ENCODE data around the gene PACS2.
"Not testable (repeated sequence)": the region's sequence is repeated elsewhere in the genome, so short reads cannot be mapped to it uniquely, and the experiment has no call there.

Gene PACS2

DNA sequence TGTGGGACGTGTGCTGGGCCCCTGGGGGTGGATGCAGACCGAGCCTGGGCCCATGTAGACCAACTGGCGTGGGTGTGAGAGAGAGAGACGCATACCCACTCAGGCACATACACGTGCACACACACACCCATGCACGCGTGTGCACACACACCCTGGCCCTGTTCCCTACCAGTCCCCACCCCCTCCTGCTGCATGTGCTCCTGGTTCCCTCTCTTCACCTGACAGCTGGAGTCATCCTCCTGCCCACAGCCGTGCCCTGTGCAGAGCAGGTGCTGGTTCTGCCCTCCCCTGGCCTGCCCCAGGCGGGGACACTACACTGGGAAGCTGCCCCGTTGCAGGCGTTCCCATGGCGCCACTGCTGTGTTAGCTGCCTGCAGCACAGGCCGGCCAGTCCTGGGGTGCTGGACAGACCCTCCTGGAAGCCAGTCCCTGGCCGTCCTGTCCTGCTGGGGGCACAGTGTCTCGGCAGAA lies 18.5 kb downstream of the PACS2 start:
- no peak for DNase-seq (ENCODE audit: low read depth in 2 of 2)

DNA sequence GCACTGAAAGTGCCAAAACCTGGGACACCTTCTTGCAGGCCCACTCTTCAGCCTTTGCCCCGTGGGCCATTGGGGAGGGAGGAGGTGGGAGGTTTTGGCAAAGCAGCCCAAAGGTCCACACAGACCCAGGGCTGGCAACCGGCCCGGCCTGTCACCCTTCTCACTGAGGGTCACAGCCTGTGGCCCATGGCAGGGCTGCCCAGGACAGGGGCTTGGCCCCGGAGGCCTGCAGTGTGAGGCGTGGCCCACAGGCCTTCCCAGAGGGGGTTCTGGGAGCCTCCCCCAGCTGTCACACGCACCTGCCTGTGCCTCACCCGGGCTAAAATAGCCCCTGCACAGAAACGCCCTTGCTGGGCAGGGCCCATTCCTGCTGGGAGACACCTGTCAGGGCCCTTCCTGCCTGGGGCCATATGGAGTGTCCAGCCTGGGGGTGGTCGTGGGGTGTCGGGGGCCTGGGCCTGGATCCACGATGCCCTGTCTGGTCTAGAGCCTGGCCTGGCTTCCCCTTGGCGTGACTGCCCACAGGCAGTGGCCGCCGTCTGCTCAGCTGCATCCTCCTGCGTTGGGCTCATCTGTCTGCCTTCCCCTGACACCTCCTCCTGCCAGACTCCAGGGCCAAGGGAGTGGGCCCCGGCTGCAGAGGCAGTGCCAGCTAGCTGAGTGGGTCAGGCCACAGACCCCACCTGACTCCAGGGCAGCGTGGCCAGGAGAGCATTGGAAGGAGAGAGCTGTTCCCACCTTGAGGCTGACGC lies 19.2 kb downstream of the PACS2 start:
- no peak for DNase-seq (ENCODE audit: low read depth in 2 of 2)

DNA sequence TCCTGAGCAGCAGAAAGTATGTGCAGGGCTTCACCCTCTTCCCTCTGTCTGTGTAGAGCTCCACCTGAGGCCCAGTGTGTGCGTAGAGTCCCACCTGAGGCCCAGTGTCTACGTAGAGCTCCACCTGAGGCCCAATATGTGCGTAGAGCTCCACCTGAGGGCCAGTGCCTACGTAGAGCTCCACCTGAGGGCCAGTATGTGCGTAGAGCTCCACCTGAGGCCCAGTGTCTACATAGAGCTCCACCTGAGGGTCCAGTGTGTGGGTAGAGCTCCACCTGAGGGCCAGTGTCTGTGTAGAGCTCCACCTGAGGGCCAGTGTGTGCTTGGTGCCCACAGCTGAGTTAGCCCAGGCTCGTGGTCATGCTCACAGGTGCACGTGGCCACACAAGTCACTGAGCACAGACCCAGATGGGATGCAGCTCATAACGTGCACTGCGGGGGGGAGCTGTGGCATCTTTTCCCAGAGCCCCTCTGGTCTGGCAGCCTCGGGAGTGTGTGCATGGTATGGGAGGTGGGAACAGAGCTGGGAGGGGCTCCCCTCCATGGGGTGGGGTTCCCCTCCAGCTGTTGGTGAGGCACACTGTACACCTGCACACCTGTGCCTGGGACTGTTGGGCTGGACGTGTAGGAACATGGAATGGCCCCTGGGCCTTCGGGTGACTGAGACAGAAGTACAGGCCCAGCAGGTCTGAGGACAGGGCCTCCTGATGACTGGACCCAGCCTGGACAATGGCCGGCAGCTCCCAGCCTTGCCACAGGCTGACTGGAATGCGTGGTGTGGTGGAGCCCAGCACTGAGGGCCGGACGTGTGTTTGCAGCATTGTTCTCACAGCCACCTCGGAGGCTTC lies 20.1 kb downstream of the PACS2 start:
- DNase-seq (ENCODE audit: low read depth in 2 of 2), result no peak

DNA sequence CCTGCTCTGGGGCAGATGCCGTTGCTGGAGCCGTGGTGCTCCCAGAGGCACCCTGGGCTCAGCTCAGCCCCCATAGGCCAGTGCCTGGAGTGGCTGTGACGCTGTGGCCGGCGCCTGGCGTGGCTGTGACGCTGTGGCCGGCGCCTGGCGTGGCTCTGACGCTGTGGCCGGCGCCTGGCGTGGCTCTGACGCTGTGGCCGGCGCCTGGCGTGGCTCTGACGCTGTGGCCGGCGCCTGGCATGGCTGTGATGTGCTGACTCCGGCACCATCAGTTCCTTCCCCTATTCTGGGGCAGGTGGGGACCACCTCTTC lies 20.6 kb downstream of the PACS2 start:
- not testable (repeated sequence) for DNase-seq (ENCODE audit: low read depth in 2 of 2)

DNA sequence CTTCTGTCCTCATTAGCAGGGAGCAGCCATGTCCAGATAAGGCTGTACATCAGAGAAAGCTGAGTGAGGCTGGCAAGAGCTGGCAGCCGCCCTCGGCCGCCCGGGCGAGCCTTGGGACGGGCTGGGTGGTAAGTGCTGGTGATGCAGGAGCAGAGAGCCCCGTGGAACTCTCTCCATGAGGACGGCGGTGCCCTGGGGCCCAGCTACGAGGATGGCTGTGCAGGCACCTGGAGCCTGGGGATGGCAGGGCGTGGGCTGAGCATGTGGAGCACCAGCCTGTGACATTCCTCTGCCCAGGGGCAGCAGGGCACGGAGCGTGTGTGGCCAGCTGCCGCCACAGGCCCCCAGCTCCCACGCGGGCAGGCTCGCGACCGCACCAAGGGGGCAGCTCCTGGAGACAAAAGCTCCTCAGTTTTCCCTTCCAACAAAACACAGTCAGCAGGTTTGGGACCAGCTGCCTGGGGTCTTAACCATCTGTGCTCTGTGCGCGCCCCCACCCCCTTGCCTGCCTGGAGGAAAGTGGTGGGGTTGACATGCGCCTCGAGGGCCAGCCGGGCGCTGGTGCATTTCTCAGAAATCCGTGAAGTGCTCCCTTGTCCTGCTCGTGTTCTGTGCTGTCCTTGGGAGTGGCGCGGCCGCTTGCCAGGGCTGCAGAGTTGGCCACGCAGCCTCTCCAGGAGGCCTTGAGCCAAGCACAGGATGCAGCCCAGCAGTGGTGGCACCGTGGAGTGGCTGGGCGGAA lies 21.4 kb downstream of the PACS2 start:
- no peak for DNase-seq (ENCODE audit: low read depth in 2 of 2)

DNA sequence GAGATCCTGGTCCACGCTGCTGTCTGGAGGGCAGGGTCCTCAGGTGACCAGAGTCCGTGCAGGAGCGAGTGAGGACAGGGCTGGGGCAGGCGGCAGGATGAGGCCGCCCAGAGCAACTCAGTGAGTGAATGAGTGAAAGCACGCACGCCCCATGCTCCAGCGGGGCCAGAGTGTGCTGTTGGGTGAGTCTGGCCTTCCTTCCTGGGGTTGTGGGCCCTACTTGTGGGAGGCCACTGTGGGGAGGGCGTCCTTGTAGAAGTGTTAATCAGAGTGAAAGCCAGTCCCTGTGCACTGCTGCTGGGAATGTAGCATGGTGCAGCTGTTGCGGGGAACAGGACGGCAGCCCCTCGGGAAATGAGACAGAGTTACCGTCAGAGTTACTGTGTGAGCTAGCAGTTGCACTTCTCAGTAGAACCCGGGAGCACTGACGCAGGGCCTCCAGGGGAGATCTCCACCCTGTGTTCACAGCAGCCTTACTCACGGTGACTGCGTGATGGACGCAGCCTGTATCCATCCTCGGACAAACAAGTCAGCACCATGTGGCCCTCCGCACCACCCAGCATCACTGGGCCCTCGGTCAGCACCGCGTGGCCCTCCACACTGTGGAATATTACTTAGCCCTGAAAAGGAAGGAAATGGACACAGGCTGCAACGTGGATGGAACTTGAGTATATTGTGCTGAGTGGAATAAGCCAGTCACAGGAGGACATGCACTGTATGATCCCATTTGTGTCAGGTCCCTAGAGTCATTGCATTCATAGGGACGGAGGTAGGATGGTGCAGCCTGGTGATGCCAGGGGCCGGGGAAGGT lies 22.1 kb downstream of the PACS2 start:
- no peak for DNase-seq (ENCODE audit: low read depth in 2 of 2)

DNA sequence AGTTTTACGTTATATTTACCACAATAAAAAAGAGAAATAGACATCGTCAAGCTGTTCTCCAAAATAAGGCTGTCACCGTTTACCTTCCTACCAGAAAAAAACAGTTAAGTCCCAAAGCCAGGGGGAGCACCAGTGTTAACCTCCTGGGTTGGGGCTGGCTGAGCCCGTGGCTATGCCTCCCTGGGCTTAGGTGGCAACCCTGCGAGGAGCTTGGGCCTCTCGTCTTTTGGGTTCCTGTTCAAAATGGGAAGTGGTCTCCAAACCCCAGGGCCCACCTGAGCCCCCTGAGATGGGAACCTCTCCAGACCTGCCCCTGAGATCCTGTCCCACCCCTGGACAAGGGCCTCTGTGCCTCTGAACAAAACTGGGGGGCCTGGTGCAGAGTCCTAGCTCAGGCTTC lies 22.9 kb downstream of the PACS2 start:
- DNase-seq (ENCODE audit: low read depth in 2 of 2), result no peak

DNA sequence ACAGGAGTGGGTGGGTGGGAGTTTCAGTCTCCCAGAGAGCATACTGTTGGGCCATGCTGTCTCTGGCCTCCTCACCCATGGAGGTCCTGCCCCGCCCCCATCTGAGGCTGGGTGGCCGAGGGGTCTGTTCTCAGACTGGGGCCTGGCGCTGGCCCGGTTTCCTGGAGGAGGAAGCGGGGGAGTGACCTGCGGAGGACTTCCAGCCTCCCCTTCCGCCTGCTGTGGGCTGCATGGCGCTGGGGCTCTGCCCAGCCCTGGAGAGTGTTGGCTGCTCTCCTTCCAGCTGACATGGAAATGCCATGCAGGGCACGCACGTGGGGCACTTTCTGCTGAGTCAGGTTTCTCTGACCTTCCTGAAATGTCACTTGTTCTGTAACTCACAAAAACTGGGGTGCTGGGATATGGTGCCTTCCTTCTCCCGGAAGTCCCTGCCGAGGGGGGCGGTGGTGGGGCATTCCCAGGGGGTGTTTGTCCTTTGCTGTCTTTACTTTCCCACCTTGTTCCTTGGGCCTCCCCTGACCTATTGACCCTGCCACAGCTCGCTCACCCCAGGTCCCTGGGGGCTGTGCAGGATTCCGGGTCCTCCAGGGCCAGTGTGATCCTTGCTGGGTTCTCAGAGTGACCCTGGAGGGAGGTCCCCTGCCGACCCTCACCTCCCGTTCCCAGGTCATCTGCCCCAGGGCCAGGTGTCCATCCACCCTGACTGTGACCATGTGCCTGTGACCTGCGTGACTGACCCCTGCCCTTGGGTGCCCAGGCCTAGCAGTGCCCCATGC lies 23.6 kb downstream of the PACS2 start:
- no peak for DNase-seq (ENCODE audit: low read depth in 2 of 2)

DNA sequence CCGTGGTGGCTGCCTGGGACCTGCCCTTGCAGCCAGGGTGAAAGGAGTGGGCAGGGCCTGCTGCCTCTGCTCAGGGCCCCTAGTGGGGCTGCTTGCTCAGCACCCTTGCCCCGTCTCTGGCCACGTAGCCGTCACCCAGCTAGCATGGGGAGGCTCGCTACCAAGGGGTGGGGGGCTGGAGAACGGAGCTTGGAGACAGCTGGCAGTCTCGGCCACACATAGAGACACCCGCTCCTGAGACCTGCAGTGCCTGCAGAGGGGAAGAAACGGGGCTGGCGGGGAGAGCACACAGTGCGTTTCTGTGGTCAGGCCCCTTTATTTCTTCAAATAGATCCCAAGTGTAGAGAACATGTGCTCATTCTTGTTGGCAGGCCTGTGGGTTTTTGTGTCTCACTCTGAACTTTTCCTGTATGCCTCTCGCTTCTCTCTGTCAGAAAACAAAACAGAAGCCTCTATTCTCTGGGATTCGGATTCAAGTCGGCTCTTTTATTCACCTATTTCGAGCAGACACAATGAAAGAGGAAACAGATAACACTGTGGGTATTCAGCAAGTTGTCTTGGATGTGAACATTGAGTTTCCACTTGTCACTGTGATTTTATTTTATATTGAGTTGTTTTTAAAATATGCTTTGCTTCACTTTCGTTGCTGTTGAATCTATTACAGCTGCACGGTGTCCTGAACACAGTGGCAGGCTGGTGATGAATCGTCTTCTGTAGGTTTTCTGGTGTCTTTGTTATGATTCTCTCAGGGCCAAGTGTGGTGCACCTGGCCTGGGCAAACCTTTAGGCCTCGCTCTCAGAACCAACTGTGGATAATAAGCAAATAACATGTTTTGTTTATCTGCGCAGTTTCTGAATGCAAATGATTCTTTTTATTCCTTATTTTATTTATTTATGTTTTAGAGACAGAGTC lies 26.5 kb downstream of the PACS2 start:
- DNase-seq (ENCODE audit: low read depth in 2 of 2), result no peak

DNA sequence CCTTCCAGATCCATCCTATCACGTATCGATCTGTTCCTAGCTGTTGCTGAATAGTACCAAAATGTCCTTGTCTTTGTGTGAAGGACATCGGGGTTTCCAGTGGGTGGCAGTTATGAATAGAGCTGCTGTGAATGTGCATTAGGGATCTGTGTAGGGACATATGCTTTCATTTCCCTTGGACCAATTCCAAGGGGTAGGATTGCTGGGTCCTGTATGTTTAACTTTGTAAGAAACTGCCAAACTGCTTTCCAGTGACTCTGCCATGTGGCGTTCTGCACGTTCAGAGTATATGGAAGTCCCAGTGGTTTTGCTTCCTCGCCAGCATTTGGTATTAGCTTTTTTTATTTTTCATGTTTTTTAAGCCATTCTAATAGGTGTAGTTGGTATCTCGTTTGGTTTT lies 28.6 kb downstream of the PACS2 start:
- no peak for DNase-seq (ENCODE audit: low read depth in 2 of 2)

DNA sequence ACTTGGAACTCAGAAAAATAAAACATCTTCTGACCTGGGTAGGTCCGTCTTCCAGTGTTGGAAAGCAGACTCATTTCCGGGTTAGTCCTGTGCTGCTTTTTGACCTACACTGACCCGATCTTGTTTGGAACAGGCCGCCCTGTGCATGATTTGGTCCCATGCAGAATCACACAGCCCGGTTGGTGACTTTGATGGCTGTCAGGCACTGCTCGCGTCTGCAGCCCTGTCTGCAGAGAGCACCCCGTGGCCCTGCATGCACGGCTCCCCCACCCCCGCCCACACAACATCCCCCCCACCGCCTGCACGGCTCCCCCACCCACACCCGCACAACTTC lies 31.6 kb downstream of the PACS2 start:
- no peak for DNase-seq (ENCODE audit: low read depth in 2 of 2)

DNA sequence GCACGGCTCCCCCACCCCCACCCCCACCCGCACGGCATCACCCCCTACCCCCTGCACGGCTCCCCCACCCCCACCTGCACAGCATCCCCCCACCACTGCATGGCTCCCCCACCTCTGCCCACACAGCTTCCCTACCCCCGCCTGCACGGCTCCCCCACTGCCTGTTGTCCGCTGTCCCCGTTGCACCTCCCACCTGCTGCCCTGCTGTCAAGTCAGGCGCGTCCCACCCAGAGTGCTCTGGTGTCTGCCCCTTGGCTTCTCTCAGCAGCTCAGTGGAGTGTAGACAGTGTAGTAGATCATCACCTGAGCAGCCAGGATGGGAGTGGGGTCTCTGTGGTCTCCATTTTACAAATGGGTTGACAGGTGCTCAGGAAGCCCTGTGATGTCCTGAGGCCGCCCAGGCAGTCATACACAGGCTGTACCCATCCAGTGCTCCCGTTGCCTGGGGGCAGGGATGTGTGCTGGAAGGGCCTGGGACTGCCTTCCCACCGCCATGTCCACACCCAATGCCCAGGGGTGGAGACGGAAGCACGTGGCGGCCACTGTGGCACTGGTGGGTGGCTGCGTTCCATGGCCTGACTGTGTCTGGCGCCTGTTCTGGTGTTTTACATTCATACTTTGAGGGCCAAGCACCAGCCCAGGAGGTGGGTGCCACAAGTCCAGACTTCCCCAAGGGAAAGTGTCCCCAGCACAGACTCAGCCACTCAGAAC lies 32.5 kb downstream of the PACS2 start:
- no peak for DNase-seq (ENCODE audit: low read depth in 2 of 2)

DNA sequence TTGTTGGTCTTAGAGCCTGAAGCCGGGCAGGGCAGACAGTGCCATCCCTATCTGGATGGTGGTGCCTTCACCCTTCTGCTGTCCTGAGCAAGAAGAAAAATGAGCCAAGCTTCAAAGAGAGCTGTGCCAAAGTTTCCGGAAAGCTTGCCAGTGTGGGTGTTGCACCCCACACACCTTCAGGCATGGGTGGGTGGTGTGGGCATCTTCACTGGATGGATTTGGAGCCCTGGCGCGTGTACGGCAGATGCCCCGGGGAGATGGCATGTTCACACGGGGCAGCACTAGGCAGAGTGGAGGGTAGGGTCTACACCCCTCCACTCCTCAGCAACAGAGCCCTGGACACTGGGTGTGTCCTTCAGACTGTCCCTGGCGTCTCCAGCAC lies 33.0 kb downstream of the PACS2 start:
- DNase-seq (ENCODE audit: low read depth in 2 of 2), result no peak

DNA sequence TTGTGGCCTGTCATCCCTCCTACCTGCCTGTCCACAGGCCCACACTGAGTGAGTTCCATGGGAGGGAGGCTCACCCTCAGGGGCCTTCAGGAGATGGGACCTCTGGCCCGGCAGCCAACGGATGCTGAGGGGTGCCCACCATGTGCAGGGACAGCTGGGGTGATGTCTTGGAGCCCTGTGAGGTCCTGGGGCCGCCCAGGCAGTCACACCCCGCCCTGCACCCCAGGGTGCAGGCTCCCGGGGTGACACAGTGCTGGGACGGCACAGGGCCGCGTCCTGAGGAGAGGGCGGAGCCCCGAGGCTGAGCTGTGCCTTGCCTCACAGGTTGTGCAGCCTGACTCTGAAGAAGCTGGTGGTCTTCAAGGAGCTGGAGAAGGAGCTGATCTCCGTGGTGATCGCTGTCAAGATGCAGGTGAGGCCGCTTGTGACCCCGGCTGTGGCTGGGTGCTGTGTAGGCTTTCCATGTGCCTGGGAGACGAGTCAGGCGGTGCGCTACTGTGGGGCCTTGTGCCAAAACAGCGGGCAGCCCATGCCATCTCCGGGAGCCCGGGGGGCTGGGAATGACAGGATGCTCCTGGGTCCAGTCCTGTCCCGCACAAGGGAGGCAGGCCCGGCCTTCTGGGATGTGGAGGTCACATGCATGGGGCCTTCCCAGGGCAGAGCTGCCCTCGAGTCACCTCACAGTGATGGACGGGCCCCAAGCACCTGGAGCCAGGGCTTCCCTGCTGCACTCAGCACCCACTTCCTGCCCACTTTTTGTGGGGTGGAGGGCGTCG lies 33.8 kb downstream of the PACS2 start:
- no peak for DNase-seq (ENCODE audit: low read depth in 2 of 2)

DNA sequence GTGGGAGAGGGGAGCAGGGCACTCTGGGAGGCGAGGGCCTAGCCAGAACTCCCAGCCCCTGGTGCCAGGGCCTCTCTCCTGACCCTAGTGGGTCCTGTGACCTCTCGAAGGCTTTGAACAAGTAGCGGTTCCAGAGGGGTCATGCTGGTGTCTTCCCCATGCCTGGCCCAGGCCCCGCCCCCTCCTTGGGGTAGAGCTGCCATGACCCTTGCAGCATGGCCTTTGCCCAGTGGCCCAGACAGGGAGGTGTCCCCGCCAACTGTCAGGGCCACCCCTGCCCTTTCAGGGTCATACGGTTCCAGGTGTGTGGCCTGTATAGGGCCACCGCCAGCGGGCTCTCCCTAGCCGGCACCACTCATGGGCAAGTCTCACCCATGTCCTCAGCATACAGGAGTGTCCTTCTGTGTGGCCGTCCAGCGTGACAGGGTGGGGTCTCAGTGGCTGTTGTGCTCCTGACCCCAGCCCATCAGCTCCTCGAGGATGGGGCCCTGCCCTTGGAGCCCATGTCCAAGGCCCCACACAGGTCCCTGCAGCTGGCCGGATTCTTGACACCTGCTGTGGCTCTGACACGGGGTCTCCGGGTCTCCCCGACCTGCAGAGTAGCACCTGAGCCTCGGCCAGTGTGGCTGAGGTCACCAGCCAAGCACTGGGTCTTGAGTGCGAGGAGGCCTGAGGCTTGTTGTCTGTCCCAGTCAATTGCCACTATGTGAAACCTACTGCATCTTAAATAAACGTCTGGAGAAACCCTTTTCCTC lies 34.6 kb downstream of the PACS2 start:
- no peak for DNase-seq (ENCODE audit: low read depth in 2 of 2)

DNA sequence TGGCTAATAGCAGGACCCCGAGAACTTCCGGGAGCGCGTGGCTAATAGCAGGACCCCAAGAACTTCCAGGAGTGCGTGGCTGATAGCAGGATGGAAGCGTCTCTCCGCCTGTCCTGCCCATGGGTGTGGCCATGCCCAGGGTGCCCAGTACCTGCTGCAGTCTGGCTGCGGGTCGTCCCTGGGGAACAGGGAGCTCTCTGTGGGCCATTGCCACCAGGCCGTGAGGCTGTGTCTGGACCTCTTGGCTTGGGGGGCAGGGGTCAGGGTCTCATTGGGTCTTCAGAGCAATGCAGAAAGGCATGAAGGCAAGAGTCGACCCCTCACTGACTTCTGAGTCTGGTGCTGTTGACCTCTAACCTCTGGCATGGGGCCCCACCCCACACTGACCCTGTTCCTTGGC lies 35.4 kb downstream of the PACS2 start:
- DNase-seq (ENCODE audit: low read depth in 2 of 2), result no peak

DNA sequence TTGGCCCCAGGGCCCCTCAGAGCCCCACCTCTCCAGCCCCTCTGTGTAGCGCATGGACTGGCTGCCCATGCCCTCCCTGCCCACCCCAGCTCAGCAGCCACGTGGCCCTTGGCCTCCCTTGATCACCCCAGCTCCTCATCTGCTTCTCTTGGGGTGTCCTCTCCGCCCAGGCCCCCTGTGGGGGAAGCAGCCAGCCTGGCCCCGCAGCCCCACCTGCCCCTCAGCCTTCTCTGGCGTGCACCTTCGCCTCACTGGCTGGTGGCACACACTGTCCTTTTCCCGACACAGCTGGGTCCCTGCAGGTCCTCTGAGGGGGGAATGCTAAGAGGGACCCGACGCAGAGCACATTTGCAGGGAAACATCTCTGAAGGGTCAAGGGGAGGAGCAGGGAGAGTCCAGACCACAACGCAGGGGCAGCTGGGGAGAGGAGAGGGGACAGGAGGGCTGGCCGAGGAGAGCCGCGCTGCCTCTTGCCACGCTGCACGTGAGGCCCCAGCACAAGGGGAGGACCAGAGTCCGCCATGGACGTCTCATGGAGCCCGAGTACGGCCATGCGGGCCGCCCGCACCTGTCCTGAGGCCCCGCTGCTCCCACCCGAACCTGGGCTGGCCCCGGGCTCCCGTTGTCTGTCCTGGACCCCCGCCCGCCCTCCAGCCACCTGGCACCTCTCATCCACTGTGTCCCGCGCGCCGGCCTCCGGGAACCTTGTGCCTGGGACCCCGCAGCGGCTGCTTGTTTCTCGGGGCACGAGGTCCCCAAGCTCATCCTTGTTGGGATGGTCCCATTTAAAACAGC lies 36.1 kb downstream of the PACS2 start:
- DNase-seq (ENCODE audit: low read depth in 2 of 2), result no peak
